Fibroblast of the aortic adventitia (primary cell): ENCODE results near the gene ROR1. TPM values are rescaled to one million over a fixed set of nuclear protein-coding genes. Genes with fewer than 3 reads are reported as not detected.
A peak's percentile ranks its signal among the peaks of the same experiment; 100 is the strongest.

Experiments
- DNase-seq: peaks from one replicate; pipeline ENCODE4 v3.0.0-alpha.2; 2010; ENCODE audit warnings: low read depth
- H3K4me3 ChIP-seq: 2 replicates; pipeline ENCODE4 v1.5.1; 2011; ENCODE audit warnings: low read depth, mild to moderate bottlenecking, control low read depth, low read length, moderate library complexity
- CTCF ChIP-seq: IDR thresholded peaks from 2 replicates; pipeline ENCODE4 v1.5.1; 2011; ENCODE audit warnings: mild to moderate bottlenecking, low read length, control low read depth, inconsistent platforms; ENCODE audit not compliant: insufficient read depth
- total RNA-seq: library from RNA; depleted of rRNA; stranded (reverse); fragments of >200 nt; gene quantifications from 2 replicates; pipeline ENCODE4 v1.2.3, GENCODE V29; 2012; ENCODE audit warnings: low replicate concordance

Gene ROR1
- total RNA-seq, 1 donor: 18.8 TPM

GRCh38 chr1:63983391-63984256, 209.8 kb downstream of the ROR1 start:
- no peak for DNase-seq
- H3K4me3 ChIP-seq: no peak overlapping the region
- TF ChIP-seq CTCF: no peak

GRCh38 chr1:63984257-63984929, 210.6 kb downstream of the ROR1 start:
- H3K4me3 ChIP-seq: no peak overlapping the region
- peak; percentile 49 for DNase-seq
- TF ChIP-seq CTCF: no peak

- TF ChIP-seq CTCF: no peak
Observed at GRCh38 chr1:63984930-63985290, 211.1 kb downstream of the ROR1 start.

GRCh38 chr1:63987014-63987627, 213.3 kb downstream of the ROR1 start:
- DNase-seq: peak; percentile 64
- H3K4me3 ChIP-seq: no peak overlapping the region
- TF ChIP-seq CTCF: no peak

More at GRCh38 chr1:63984930-63985290, 211.1 kb downstream of the ROR1 start:
- peak; percentile 35 for DNase-seq
- H3K4me3 ChIP-seq: no peak overlapping the region

GRCh38 chr1:63987628-63988024, 213.8 kb downstream of the ROR1 start:
- no peak for DNase-seq
- no peak for TF ChIP-seq CTCF
- H3K4me3 ChIP-seq: no peak overlapping the region

- no peak overlapping the region for H3K4me3 ChIP-seq
- TF ChIP-seq CTCF: no peak
Observed at GRCh38 chr1:63988941-63989340, 215.1 kb downstream of the ROR1 start.

More at GRCh38 chr1:63988941-63989340, 215.1 kb downstream of the ROR1 start:
- DNase-seq: no peak
